NCI-H748 (cell line): ENCODE measurements around the gene OTUB2.
A peak's percentile ranks its signal among the peaks of the same experiment; 100 is the strongest.

ENCODE experiments used
- DNase-seq: peaks from one replicate; lab custom pipeline; 2025; ENCODE audit not compliant: unreplicated experiment; lab: John Stamatoyannopoulos, UW

The OTUB2 gene

DNA sequence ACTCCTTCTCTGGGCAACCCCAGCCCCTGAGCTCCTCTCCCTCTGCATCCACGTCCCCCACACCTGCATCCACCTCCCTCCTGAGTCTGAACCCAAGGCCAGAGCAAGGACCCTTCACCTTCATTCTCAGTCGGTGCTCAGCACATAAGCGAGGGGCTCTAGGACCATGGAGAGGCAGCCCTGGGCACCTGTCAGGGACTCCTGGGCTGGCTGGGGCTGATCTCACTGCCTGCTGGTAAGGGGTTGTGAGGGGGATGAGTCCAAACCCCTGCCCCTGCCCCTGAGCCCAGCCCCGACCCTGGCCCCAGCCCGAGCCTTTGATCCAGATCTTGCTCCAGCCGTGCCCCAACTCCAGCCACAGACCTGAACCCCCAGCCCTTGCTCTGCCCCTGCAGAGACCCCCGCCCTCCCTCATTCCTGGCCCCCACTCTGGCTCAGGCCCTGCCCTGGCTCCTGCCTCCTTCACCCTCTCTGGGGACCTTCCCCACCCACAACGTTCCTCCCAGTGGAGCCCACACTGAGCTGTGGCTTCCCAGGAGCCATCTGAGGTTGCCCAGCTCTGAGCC lies 29.9 kb upstream of the OTUB2 start:
- DNase-seq = no peak

DNA sequence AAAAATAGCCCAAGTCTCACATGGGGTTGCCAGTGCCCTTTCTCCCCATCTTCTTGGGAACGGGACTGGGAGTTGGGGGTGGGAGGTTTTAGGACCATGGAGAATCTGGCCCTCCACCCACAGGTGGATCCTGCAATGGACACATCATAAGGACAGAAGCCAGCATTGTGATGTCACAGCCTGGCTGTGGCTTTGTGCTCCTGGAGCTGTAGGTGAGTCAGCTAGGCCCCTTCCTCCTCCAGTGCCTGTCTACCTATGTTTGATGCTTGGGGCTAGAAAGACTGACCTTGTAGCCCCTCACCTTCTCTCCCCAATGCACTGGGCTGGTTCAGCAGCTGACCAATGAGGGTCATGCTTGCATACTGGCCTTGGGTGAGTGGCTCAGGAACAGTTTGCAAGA lies 29.1 kb upstream of the OTUB2 start, which contains the start of gene CCDC197:
Gene CCDC197 (plus strand): TSS at position 220 of the 400 bp plus-strand sequence. CDS start 831 bp downstream, outside the sequence.
- DNase-seq = no peak

DNA sequence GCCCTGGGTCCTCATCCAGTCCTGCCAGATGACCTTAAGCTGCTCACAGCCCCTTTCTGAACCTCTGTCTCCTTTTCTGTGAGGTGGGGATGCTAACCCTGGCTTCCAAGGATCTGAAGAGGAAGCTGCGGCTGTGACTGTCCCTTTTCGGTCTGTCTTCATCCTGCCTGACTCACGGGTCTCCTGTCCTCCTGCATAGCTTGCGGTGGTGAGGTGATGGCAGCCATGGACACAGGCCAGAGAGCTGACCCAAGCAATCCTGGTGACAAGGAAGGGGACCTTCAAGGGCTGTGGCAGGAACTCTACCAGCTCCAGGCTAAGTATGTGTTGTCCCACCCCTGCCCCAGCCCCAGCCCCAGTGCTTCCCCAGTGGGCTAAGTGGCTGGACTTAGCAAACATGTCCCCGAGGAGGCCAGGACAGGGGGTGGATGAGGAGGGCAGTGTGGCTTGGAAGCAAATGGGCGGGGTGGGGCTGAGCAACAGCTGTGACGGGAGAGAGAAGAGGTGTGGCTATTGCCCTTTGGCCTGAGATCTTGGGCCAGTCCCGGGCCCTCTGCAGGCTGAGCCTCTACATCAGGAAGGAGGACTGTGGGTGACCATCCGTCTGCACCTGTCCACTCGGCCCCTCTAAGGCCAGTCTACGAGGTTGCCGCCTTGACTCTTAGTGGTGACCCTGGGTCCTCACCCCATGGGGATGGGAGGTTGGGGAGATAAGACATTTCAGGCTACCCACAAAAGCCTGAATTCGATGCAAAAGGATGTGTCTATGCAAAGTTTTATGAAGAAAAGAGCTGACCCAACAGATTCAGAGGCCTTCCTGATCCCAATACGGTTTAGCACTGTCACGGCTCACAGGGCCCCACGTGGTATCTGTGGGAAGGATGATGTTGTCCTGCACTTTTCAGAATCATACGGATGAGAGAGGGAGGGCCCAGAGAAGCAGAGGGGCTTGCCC lies 27.9 kb upstream of the OTUB2 start:
- DNase-seq = no peak

GRCh38 chr14:93998871-93999403 lies 27.2 kb upstream of the OTUB2 start:
- DNase-seq = no peak

- DNase-seq = no peak
These were observed 26.6 kb upstream of the OTUB2 start for GRCh38 chr14:93999573-93999972.

GRCh38 chr14:94000267-94000666 lies 25.9 kb upstream of the OTUB2 start:
- DNase-seq = no peak

DNA sequence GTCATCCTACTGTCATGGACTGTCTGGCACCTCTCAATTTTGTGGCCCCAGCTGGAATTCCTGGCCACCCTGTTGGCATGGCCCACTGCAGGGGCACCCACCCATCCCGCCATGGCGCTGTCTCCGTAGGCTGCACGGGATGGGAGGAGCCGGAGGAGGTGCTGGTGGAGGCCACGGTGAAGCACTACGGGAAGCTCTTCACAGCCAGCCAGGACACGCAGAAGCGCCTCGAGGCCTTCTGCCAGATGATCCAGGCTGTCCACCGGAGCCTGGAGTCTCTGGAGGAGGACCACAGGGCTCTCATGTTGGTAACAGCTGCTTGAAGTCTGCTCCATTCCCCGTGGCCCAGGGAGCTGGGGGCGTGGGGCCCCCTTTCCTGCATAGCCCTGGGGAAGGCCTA lies 25.1 kb upstream of the OTUB2 start:
- DNase-seq = no peak

DNA sequence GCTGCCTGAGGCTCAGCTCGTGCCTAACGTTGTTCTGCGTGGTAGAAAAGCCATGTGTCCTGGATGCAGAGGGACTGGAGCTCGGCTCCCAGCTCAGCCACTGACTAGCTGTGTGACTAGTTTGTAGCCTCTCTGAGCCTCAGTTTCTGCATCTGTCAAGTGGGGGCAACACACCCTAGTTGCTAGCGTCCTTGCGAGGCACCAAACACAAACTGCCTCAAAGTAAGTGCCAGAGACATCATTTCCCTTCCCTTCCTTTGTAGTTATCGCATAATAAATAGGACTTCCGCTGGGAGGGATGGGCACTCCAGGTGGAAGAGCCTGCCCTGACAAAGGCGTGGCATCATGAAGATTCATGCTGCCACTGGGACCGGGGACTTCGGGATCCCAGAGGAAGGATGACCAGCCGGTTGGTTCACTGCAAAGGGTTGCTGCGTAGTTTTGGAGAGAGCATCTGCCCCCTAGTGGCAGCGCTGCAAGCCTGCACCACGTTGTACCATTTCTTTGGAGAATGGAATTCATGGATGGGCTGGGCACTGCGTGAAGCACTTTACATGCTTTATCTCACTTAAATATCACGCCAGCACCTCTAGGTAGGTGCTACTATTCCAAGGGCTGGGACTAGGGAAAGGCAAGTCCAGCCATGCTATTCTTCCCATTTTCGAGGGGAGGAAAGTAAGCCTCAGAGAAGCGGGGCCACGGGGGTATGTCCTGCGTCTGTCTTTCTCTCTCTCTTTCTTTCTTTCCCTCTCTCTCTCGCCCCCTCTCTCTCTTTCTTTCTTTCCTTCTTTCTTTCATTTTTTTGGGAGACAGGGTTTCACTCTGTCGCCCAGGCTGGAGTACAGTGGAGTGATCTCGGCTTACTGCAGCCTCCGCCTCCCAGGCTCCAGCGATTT lies 24.4 kb upstream of the OTUB2 start:
- peak; percentile 90 for DNase-seq

- DNase-seq = no peak
These were observed 22.7 kb upstream of the OTUB2 start for GRCh38 chr14:94003397-94003796.

GRCh38 chr14:94004015-94004414 lies 22.1 kb upstream of the OTUB2 start:
- DNase-seq = no peak

GRCh38 chr14:94005324-94006073 lies 20.6 kb upstream of the OTUB2 start:
- DNase-seq = peak; percentile 46

GRCh38 chr14:94008234-94008633 lies 17.9 kb upstream of the OTUB2 start:
- DNase-seq = no peak

GRCh38 chr14:94009767-94010166 lies 16.4 kb upstream of the OTUB2 start:
- DNase-seq = no peak

- DNase-seq = no peak
These were observed 15.5 kb upstream of the OTUB2 start for GRCh38 chr14:94010625-94011024.

GRCh38 chr14:94011795-94012194 lies 14.3 kb upstream of the OTUB2 start:
- peak; percentile 16 for DNase-seq

DNA sequence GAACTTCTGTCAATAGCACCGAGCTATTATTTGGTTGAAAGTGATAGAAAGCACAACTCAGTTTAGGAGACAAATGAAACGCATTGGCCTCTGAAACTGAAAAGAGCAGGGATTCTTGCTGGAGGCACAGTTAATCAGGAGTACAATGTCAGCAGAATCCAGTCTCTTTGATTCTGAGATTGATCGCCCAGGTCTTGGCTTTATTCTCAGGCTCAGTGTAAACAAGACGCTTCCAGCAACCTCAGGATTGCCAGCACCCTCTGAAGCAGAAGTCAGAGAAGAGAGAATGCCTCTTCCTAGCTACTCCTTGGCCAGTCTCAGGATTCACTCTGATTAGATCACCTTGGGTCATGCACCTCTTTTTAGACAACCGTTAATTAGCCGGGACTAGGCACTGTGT lies 11.8 kb upstream of the OTUB2 start:
- DNase-seq = no peak

- no peak for DNase-seq
These were observed 10.9 kb upstream of the OTUB2 start for GRCh38 chr14:94015223-94015622.

DNA sequence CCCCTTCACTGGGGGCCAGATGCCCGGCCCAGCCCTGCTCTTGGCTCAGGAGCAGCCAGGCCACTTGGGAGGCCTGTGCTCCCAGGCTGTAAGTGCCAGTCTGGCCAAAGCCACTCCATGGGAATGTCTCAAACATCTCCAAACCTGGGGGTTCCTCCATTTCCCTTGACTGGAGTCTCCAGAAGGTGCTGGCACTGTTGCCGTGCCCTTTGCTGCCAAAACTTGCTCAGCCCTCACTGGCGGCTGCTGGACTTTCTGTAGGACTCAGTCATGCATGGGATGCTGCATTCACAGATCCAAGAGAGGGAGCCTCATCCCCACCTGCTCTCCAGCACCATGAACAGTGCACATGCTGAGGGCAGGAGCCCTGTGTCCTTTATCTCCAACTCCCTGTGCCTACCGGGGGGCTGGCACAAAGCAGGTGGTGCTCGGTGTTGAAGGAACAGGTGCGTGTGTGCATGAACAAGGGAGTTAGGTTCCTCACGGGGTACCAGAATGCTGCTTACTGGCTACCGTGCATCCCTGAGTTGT lies 9.6 kb upstream of the OTUB2 start:
- DNase-seq = no peak

DNA sequence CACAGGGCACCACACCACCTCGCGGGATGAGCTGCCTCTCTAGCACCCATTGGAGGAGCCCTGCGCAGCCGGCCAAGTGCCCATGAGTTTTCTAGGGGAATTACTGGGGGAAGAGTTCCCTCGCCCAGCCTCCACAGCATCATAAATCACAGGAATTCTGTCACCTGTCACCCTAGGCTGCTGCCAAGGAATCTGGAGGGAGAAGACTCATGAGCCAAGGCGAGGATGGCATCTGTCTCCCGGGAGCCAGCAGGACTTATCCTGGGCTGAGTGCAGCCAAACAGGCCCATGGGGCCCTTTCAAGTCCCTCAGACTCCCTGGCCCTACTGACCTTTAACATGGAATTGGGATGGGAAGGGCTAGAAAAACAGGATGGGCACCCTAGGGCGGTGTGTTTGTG lies 7.8 kb upstream of the OTUB2 start:
- no peak for DNase-seq

- peak; percentile 24 for DNase-seq
These were observed 6.8 kb upstream of the OTUB2 start for GRCh38 chr14:94019329-94019728.
